Inflammatory macrophage treated with lipopolysaccharide for 4 hours (primary cell): ENCODE results near the gene CCDC33.

Source experiments
- DNase-seq: peaks from one replicate; pipeline ENCODE4 v3.0.0-alpha.2; 2020

The CCDC33 gene

DNA sequence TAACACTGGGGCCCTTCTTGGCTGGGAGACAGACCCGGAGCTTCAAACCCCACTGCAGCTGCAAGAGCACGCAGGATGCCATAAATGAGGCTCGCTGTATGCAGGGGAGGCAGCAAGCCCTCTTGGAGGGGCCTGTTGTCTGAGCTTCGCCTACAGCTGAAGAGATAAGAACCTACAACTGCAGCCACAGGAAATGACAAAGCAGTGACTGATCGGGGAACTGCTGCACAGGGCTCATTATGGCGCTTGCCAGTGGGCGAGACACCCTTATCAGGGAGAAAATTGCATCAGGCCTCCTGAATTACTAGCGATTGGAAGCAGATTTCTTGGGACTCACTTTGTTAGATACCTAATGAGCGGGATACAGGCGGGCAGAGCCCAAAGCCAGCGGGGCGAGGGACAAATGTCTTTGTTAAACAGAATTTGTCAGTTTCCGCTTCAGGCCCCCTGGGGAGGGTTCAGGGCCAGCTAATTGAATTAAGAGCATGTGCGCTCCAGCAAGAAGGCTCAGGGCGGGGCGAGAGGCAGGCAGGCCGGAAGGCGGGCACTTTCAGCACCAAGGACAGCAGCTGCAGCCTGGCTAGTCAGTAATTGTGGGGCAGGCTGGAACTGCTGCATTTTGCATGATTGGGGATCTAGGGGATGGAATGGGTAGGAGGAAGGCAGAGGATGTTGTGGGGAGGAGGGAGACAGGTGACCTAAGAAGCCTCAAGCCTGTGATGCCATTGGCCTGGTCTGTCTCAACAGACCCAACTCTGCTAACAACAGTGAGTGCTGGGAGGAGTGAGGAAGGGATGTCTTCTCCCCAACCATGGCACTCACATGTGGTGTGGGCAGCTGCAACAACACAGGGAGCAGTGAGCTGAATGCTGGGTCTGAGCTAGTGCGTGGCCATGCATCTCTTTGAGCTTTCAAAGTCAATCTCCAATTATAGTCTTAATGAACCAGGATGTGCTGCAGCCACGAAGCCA, 55.3 kb downstream of the CCDC33 start:
- peak; percentile 38 for DNase-seq

DNA sequence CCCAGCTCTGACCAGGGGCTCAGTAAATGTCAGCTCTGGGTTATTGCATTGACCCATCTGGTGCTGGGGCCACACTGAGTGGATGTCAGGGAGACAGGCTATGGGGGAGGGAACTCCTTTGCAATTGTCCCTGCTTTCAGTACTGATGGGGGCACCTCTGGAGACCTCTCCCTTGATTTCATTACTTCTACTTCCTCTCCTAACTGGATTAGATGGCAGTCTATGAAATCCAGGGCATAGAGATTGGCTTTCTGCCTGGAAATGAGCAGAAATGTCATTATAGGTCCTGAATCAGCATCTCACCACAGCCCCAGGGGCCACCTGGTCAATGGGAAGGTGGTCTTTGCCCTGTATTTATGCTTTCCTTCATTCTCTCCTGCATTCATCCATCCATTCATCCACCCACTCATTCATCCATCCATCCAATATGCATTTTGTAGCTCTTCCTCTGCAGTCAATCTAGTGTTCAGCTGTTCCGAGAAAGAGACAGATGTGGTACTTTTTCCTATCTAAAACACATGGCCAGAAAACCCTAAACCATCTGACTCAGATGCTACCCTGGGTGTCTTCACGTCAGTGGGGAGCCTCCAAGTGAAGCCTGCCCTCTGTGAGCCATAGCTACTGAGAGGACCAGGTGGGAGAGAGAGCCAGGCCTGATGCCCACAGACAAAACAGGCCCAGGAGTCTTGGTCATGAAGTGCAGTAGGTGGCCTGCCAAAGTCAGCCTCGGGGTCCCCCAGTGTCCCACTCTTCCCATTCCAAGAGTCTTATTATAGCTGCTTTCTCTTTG, 57.1 kb downstream of the CCDC33 start:
- DNase-seq, result no peak

- DNase-seq, result no peak
Observed at GRCh38 chr15:74294010-74294409, 57.9 kb downstream of the CCDC33 start.

GRCh38 chr15:74295800-74296199, 59.7 kb downstream of the CCDC33 start:
- no peak for DNase-seq

DNA sequence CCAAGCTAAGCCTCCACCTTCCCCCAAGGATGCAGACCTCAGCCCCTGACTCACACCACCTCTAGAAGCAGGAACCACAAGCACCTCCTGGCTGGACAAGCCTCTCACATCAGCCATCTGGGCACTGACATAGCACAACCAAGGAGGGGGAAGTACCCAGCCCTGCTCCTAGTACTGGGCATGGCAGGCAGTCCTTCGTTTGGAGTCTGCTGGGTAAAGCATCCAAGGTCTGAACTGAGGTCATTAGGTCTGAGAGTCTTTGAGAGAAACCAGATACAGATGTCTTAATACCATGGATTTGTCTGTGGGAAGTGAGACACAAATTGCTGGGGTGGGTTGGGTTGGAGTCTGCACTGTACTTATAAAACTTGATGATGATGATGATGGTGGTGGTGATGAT, 61.8 kb downstream of the CCDC33 start:
- no peak for DNase-seq

DNA sequence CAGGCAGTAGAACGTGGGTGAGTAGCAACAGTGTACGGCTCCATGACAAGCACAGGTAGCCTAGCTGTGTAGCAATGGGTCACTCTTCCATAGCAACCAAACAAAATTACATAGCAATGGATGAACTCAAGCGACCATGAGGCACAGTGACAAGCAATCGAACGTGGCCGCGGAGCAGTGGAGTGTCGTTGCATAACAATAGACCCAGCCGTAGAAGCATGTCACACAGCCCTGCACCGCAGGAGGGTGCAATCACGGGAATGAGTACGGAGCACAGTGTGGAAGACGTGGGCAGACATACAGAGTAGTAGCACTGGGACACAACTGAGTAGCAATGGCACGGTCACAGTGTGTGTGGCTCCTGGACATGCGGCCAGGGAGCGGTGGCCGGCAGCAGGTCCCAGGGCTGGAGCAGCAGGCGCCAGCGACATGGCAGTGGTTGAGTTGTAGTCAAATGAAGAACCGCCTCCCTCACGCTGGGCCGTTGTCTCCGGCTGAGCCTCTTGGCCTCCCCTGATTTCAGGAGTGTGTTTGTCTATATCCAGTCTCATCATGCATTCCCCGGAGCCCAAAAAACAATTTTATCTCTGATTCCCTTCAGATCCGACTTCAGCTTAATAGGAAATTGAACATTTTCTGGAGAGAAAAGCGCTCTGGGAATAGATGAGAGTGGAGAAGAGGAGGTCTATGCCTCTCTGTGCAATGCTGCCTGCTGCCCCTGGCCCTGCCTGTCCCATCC, 64.1 kb downstream of the CCDC33 start:
- no peak for DNase-seq

DNA sequence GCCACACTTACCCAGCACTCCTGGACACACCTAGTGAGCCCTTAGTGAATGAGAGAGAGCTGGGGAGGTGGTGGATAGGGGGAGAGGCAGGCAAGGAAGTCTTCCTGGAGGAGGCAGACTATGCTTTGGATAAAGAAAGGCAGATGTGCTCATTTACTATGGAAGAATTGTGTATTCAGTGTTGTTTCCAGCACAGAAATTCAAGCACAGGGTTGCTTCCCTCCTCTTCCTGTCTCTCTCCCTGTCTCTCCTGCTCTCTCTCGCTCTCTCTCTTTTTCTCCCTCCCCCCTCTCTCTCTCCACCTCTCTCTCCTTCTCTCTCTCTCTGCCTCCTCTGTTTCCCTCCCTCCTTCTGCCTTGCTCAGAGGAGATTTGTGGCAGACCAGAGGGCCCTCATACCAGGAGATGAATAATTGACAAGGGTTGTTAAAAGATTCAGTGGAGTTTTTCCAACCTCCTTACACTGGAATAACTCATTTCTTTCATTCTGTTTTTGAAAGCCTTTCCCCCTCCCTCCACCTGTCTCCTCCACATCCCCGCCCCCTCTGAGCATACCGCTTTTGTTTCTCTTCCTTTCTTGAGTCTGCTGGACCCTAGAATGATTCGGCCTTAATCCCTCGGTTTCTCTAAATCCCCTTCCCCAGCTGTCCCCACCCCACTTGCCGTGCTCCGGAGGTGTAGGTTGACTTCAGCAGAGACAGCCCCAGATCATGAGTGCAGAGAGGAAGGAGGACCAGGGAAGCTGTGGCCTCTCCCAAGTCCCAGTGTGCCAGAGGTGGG, 65.6 kb downstream of the CCDC33 start:
- DNase-seq, result no peak

DNA sequence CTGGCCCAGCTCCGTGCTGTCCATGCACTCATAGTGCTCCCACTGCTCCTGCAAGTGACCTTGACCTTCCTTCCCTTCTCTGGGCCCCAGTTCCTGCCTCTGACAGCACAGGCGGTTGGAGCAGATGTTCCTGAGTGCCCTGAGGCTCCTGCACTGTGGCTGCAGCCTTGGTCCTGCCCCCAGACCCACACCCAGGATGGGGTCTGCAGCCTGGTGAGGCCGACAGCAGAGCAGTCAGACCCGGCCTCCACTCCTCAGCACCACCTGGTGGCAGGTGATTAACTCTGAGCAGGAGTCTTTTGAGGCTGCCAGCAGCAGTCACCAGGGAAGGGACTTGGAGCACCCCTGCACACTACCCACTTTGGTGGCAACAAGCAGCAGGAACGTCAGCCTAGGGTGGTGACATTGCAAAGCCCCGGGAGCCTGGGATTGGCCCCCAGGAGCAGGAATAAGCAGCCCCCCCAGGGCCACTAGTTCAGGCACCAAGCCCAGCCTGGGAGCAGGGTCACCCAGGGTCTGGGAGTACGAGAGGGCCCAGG, 66.8 kb downstream of the CCDC33 start:
- DNase-seq, result no peak

DNA sequence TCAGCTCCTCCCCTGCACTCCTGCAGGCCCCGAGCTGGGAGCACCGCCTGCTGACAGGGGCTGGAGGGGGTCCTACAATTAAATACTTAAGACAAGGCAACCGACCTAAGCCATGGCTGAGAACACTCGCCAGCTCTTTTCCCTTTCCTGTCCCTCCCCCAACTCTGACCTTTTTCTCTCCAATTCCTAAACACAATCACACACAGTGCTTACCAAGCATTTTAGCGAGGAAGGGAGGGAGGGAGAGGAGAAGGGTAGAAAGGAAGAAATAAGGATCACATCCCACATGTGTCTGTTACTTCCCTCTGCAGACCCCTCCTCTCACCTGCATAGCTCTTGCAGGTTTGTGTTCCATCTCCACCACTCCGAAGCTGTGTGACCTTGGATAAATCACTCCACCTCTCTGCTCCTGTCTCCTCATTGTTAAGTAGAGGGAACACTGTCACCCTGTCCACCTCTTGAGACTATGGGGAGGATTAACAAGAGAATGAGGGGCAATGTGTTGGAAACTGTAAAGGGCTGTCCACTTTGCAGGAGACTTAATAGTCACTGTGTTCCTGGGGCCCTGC, 67.7 kb downstream of the CCDC33 start:
- no peak for DNase-seq

- no peak for DNase-seq
Observed at GRCh38 chr15:74304431-74304830, 68.3 kb downstream of the CCDC33 start.

DNA sequence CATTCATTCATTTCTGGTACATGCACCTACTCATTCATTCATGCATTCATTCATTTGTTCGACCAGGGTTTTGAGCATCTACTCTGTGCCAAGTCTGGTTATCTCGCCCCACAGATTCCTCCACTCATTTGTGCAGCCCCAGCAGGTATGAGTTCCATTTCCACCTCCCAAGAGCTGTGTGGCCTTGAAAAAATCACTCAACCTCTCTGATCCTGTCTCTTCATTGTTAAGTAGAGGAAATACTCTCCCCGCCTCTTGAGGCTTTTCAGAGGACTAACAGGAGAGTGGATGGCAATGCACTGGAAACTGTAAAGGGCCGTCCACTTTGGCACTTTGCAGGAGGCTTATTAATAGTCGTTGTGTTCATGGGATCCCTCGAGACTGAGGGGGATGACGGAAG, 69.6 kb downstream of the CCDC33 start:
- no peak for DNase-seq

DNA sequence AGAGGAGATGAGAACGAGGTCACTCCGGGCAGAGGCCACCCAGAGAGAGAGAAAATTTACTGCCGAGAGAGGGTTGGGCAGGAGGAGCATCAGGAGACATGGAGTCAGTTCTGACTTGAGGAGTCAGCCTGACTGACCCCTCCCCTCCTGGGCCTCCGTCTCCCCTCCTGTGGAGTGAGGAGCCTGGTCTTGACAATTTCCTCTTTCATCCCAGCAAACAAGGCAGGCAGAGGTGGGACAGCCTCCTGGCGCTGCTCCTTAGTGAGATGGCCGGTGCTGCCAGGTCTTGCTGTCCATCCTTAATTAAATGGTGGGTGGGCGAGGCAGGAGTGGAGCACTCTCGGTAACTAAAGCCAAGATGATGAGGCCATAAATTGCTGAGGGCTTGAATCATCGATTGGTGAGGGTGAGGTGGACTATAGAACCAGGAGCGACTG, 70.7 kb downstream of the CCDC33 start:
- DNase-seq, result no peak

- peak; percentile 31 for DNase-seq
Observed at GRCh38 chr15:74307827-74308811, 72.0 kb downstream of the CCDC33 start.

GRCh38 chr15:74311734-74312444, 75.8 kb downstream of the CCDC33 start:
- DNase-seq, result no peak

DNA sequence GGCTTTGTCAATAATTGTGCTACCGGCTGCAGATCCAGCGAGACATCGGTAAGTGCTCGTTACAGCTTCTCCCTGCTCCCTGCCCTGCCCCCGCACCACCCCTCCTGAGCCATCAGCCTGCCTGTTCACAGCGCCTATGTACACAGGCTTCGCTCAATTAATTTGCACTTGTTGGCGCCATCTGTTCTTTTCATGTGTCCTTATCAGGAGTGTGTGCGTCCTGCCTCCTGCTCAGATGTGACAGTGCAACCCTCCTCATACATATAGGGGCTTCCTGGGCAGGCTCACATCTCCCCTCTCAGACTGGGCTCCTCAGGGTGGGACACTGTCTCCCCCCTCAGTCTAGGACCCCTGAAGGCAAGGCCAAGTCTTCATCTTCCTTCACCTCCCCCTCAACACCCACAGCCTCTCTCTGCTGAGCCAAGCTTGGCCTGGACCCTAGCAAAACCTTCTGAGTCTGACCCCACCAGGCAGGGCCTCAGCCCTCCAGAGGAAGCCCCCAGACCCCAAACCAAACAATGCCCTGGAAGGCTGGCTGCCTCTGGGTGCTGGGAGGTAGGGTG, 76.4 kb downstream of the CCDC33 start:
- DNase-seq, result no peak

GRCh38 chr15:74313889-74314288, 77.8 kb downstream of the CCDC33 start:
- no peak for DNase-seq

- no peak for DNase-seq
Observed at GRCh38 chr15:74314795-74315438, 78.8 kb downstream of the CCDC33 start.

DNA sequence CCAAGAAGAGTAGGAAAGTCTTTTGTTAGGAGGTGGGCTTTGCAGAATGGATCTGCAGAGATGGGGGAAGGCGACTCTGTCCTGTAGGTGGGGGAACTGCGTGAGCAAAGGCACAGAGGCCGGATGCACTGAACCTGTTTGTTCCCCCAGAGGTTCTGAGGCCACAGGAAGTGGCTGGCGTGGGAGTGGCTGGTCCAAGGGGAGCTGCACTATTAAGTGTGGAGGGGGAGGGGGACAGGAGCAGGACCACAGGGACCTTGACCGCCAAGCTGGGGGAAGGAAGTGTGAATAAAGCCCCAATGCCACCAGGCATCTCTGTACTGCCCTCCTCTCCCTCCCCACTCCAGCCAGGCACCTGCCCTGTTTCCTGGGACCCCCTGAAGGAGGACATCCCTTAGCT, 79.5 kb downstream of the CCDC33 start:
- no peak for DNase-seq

GRCh38 chr15:74316141-74316540, 80.0 kb downstream of the CCDC33 start:
- DNase-seq, result no peak
